Karpas-422 (cell line): ENCODE measurements around the gene EVI5. TPM values are rescaled to one million over a fixed set of nuclear protein-coding genes. Genes with fewer than 3 reads are reported as not detected.
A peak's percentile ranks its signal among the peaks of the same experiment; 100 is the strongest.
"Not testable (repeated sequence)": the region's sequence is repeated elsewhere in the genome, so short reads cannot be mapped to it uniquely, and the experiment has no call there.

Source experiments
- DNase-seq: peaks from one replicate; pipeline ENCODE4 v3.0.0-alpha.2; 2015
- H2AFZ ChIP-seq: fragments of 200-600 bp; sonication (generic); 2 replicates; pipeline ENCODE4 v1.6.1; 2014; ENCODE audit warnings: antibody characterized with exemption, low read length, mixed read lengths
- H3K27ac ChIP-seq: fragments of 200-600 bp; sonication (generic); 2 replicates; pipeline ENCODE4 v1.5.1; 2014; ENCODE audit warnings: mild to moderate bottlenecking, low read length, moderate library complexity
- H3K27me3 ChIP-seq: fragments of 200-600 bp; sonication (generic); 2 replicates; pipeline ENCODE4 v1.6.1; 2014; ENCODE audit warnings: low read length, mixed read lengths
- H3K36me3 ChIP-seq: fragments of 200-600 bp; sonication (generic); 2 replicates; pipeline ENCODE4 v1.6.1; 2014; ENCODE audit warnings: low read length, mixed read lengths; ENCODE audit not compliant: insufficient read depth
- H3K4me1 ChIP-seq: fragments of 200-600 bp; sonication (generic); 2 replicates; pipeline ENCODE4 v1.6.1; 2014; ENCODE audit warnings: mild to moderate bottlenecking, low read length, mixed read lengths
- H3K4me2 ChIP-seq: fragments of 200-600 bp; sonication (generic); 2 replicates; pipeline ENCODE4 v1.6.1; 2014; ENCODE audit warnings: low read length, low read depth, mild to moderate bottlenecking; ENCODE audit not compliant: poor library complexity, severe bottlenecking
- H3K4me3 ChIP-seq: fragments of 200-600 bp; sonication (generic); 2 replicates; pipeline ENCODE4 v1.5.1; 2014; ENCODE audit warnings: mild to moderate bottlenecking, antibody characterized with exemption, low read length, mixed read lengths
- H3K79me2 ChIP-seq: fragments of 200-600 bp; sonication (generic); 2 replicates; pipeline ENCODE4 v1.6.1; 2014; ENCODE audit warnings: mild to moderate bottlenecking, low read length, mixed read lengths
- H3K9ac ChIP-seq: fragments of 200-600 bp; sonication (generic); 2 replicates; pipeline ENCODE4 v1.6.0; 2014; ENCODE audit warnings: low read length
- H3K9me2 ChIP-seq: fragments of 200-600 bp; sonication (generic), shearing (Covaris generic); replicated peaks from 2 replicates; pipeline ENCODE4 v1.6.0; 2014; ENCODE audit warnings: mild to moderate bottlenecking, low read length, moderate library complexity; ENCODE audit not compliant: insufficient read depth
- H3K9me3 ChIP-seq: fragments of 300-700, 200-600 bp; sonication (generic); 2 replicates; pipeline ENCODE4 v1.6.1; 2014; ENCODE audit warnings: low read length, mixed read lengths
- H4K20me1 ChIP-seq: fragments of 200-600 bp; sonication (generic); 2 replicates; pipeline ENCODE4 v1.6.1; 2014; ENCODE audit warnings: mild to moderate bottlenecking, antibody characterized with exemption, low read length, low read depth; ENCODE audit not compliant: insufficient read depth
- total RNA-seq: library from RNA; depleted of rRNA; stranded (reverse); fragments of >200 nt; shearing (Covaris generic); gene quantifications from 2 replicates; pipeline ENCODE4 v1.2.3, GENCODE V29; 2014; ENCODE audit warnings: low replicate concordance

The EVI5 gene
- total RNA-seq, 1 experiment from 2014 or later = 11.4 TPM

DNA sequence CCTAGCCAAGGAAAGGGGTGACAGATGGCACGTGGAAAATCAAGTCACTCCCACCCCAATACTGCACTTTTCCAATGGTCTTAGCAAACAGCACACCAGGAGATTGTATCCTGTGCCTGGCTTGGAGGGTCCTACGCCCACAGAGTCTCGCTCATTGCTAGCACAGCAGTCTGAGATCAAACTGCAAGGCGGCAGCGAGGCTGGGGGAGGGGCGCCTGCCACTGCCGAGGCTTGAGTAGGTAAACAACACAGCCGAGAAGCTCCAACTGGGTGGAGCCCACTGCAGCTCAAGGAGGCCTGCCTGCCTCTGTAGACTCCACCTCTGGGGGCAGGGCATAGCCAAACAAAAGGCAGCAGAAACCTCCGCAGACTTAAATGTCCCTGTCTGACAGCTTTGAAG is 195.5 kb downstream of the EVI5 start:
- H3K27me3 ChIP-seq, H3K9ac ChIP-seq, H3K4me2 ChIP-seq, H3K9me2 ChIP-seq, DNase-seq, H2AFZ ChIP-seq, H4K20me1 ChIP-seq, H3K4me1 ChIP-seq, H3K9me3 ChIP-seq, H3K4me3 ChIP-seq, H3K27ac ChIP-seq, H3K36me3 ChIP-seq, H3K79me2 ChIP-seq: not testable (repeated sequence)

- no peaks in the 10 kb centered on the region for H3K9me2 ChIP-seq
- no peaks in the 10 kb centered on the region for H3K79me2 ChIP-seq
- no peak overlapping the region for H3K27ac ChIP-seq
- H3K27me3 ChIP-seq = no peaks in the 10 kb centered on the region
- no peak overlapping the region for H3K4me3 ChIP-seq
- no peaks in the 10 kb centered on the region for H3K36me3 ChIP-seq
- no peaks in the 10 kb centered on the region for H4K20me1 ChIP-seq
- H3K9ac ChIP-seq = no peak overlapping the region
- H3K9me3 ChIP-seq = no peaks in the 10 kb centered on the region
- peaks cover 8% of the 10 kb centered on the region for H3K4me1 ChIP-seq
- H2AFZ ChIP-seq = no peak overlapping the region
- no peak overlapping the region for H3K4me2 ChIP-seq
- no peak for DNase-seq
Observed at GRCh38 chr1:92587445-92587844, 197.5 kb downstream of the EVI5 start.

DNA sequence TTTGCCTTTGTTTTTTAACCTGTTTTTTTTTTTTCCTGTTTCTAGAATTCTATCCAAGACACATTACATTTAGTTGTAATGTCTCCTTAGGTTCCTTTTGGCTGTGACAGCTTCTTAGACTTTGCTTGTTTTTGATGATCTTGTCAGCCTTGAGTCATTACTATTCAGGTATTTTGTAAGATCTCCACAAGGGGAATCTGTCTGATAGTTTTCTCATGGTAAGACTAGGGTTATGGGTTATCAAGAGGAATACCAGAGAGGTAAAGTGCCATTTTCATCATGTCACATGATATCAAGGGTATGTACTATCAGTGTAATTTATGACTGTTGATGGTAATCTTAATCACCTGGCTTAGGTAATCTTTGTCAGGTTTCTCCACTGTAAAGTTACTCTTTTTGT is 199.1 kb downstream of the EVI5 start:
- DNase-seq = no peak
- Histone ChIP-seq H3K27me3 (no peaks in the 10 kb centered on the region), H3K9me3 (no peaks in the 10 kb centered on the region), H3K4me3 (no peak overlapping the region), H3K9me2 (no peaks in the 10 kb centered on the region), H3K4me1 (peaks cover 8% of the 10 kb centered on the region), H2AFZ (no peak overlapping the region), H4K20me1 (no peaks in the 10 kb centered on the region), H3K4me2 (no peak overlapping the region), H3K79me2 (no peaks in the 10 kb centered on the region), H3K9ac (no peak overlapping the region), H3K27ac (no peak overlapping the region), H3K36me3 (no peaks in the 10 kb centered on the region)

GRCh38 chr1:92584810-92585209 is 200.1 kb downstream of the EVI5 start:
- H3K27ac ChIP-seq = not testable (repeated sequence)

GRCh38 chr1:92583821-92584760 is 200.8 kb downstream of the EVI5 start:
- Histone ChIP-seq H3K4me3 (no peak overlapping the region), H3K4me1 (peaks cover 8% of the 10 kb centered on the region), H3K9me3 (no peaks in the 10 kb centered on the region), H4K20me1 (no peaks in the 10 kb centered on the region), H3K9me2 (no peaks in the 10 kb centered on the region), H3K27me3 (no peaks in the 10 kb centered on the region), H3K9ac (no peak overlapping the region), H3K27ac (no peak overlapping the region), H3K36me3 (no peaks in the 10 kb centered on the region), H3K79me2 (no peaks in the 10 kb centered on the region), H2AFZ (peak overlapping the region; percentile 13; the same call in 1 of the 2 replicates), H3K4me2 (peak overlapping the region; percentile 46)
- DNase-seq = no peak

More at GRCh38 chr1:92584810-92585209, 200.1 kb downstream of the EVI5 start:
- H3K4me1 ChIP-seq, H3K9me3 ChIP-seq, H3K9ac ChIP-seq, H3K9me2 ChIP-seq, H2AFZ ChIP-seq, H3K27me3 ChIP-seq, H3K79me2 ChIP-seq, H3K4me3 ChIP-seq, H3K4me2 ChIP-seq, H3K36me3 ChIP-seq, DNase-seq, H4K20me1 ChIP-seq: not testable (repeated sequence)

DNA sequence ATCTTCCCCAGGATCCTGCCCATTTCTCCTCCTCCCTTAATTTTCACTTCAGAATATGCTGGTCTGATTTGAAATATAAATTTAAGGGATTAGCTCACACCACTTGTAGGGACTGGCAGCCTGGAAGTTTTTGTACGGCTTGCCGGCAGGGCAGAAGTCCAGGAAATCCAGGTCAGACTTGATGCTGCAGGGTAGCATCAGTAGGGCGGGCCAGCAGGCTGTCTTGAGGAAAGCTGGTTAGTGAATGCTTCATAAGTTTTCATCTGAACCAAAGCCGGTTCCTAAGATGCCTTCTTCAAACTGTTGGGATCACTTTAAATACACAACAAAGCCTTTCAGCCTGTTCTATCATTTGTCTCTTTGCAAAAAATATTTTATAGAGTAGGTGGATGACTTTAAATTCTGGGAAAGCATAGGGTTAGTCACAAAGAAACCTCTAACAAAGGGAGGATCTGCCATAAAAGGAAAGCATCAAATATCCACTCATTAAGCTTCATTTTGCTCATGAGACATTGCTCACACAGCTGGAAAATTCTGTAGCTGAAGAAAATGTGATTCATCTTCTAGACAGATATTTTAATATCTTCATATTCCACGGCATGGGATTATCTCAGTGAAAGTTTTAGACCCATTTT is 207.5 kb downstream of the EVI5 start:
- no peak for DNase-seq
- Histone ChIP-seq H3K27ac (no peak overlapping the region), H3K9ac (no peak overlapping the region), H4K20me1 (no peaks in the 10 kb centered on the region), H3K4me2 (no peak overlapping the region), H3K9me3 (no peaks in the 10 kb centered on the region), H3K4me1 (peaks cover 9% of the 10 kb centered on the region; the same call in 1 of the 2 replicates), H3K27me3 (no peaks in the 10 kb centered on the region), H2AFZ (no peak overlapping the region), H3K4me3 (no peak overlapping the region), H3K9me2 (no peaks in the 10 kb centered on the region), H3K36me3 (no peaks in the 10 kb centered on the region), H3K79me2 (no peaks in the 10 kb centered on the region)

DNA sequence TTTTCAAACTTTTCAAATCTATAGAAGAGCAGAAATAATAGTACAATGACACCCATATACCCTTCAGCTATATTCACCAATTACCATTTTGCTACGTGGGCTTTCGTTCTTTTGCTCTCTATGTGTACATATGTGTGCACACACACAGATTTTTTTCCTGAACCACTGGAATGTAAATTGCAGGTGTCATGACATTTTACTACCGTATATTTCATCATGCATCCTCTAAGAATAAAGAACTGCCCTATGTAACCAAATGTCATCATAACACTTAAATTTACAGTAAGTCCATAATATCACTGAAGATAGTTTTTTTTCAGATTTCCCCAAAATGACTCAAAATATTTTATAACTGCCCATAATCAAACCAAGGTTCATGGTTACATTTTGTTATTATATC is 209.8 kb downstream of the EVI5 start:
- Histone ChIP-seq H3K4me1 (peaks cover 10% of the 10 kb centered on the region; the same call in 1 of the 2 replicates), H3K9ac (no peak overlapping the region), H3K4me3 (no peak overlapping the region), H3K27me3 (no peaks in the 10 kb centered on the region), H3K79me2 (no peaks in the 10 kb centered on the region), H4K20me1 (no peaks in the 10 kb centered on the region), H3K36me3 (no peaks in the 10 kb centered on the region), H2AFZ (no peak overlapping the region), H3K4me2 (no peak overlapping the region), H3K9me2 (no peaks in the 10 kb centered on the region), H3K27ac (no peak overlapping the region), H3K9me3 (no peaks in the 10 kb centered on the region)
- no peak for DNase-seq

GRCh38 chr1:92572520-92572919 is 212.4 kb downstream of the EVI5 start:
- H3K9me3 ChIP-seq = no peaks in the 10 kb centered on the region
- H3K27ac ChIP-seq = no peak overlapping the region
- no peaks in the 10 kb centered on the region for H3K79me2 ChIP-seq
- no peak overlapping the region for H3K9ac ChIP-seq
- no peak overlapping the region for H3K4me3 ChIP-seq
- peaks cover 10% of the 10 kb centered on the region; the same call in 1 of the 2 replicates for H3K4me1 ChIP-seq
- no peaks in the 10 kb centered on the region for H3K27me3 ChIP-seq
- H3K4me2 ChIP-seq = no peak overlapping the region
- H3K36me3 ChIP-seq = no peaks in the 10 kb centered on the region
- DNase-seq = no peak
- no peaks in the 10 kb centered on the region for H3K9me2 ChIP-seq
- H2AFZ ChIP-seq = no peak overlapping the region
- no peaks in the 10 kb centered on the region for H4K20me1 ChIP-seq
